ENCODE measurements around the gene ATP5MK. TPM values are rescaled to one million over a fixed set of nuclear protein-coding genes. Genes with fewer than 3 reads are reported as not detected.

The ATP5MK gene
- polyA plus RNA-seq, 1 donor (not counting 4 experiments of a cell fraction or from before 2014, with no cell fraction given) = 745 TPM

- TF ChIP-seq EZH2 (IDR thresholded peaks at IDR 0.05; ENCODE audit: low read length) = no peak
- TF ChIP-seq CTCF (optimal IDR thresholded peaks at IDR 0.05 in 1 of 3, IDR thresholded peaks at IDR 0.05 in 1 of 3, conservative IDR thresholded peaks at IDR 0.05 in 1 of 3; ENCODE audit: extremely low read depth in 1 of 3, insufficient read depth in 2 of 3, low read length in 3 of 3) = no peak
- H4K20me1 ChIP-seq (ENCODE audit: control insufficient read depth, extremely low read depth, insufficient read depth, low read length) = no peaks in the 10 kb centered on the region
- peaks cover 18 to 27% of the 10 kb centered on the region in 2 experiments for H3K36me3 ChIP-seq (ENCODE audit: control insufficient read depth in 2 of 2, extremely low read depth in 1 of 2, insufficient read depth in 2 of 2, low read length in 2 of 2)
- peak overlapping the region; percentile 92 for H3K4me2 ChIP-seq (ENCODE audit: control insufficient read depth, extremely low read depth, insufficient read depth, low read depth, low read length)
- peak overlapping the region; percentile 84 for H3K27ac ChIP-seq (ENCODE audit: control insufficient read depth, insufficient read depth, low read length)
- peak overlapping the region; percentile 96 for H2AFZ ChIP-seq (ENCODE audit: control insufficient read depth, low read length)
- DNase-seq (ENCODE audit: low read depth, low spot score) (no peak), FAIRE-seq (no peak)
- peak overlapping the region; percentile 90 for H3K9ac ChIP-seq (ENCODE audit: control insufficient read depth, extremely low read depth, insufficient read depth, low read length)
- H3K4me1 ChIP-seq (ENCODE audit: control insufficient read depth, extremely low read depth, insufficient read depth, low read length) = peaks cover 17% of the 10 kb centered on the region
- H3K9me3 ChIP-seq (ENCODE audit: control insufficient read depth, low read depth, low read length) = no peaks in the 10 kb centered on the region
- dilution Hi-C loops (cut with MboI; ENCODE audit: extremely low pct_ligation_motif_present, low sequenced_read_pairs) = no loop called here
- no peaks in the 10 kb centered on the region for H3K9me1 ChIP-seq (ENCODE audit: control insufficient read depth, extremely low read depth, insufficient read depth, low read length)
- no peaks in the 10 kb centered on the region for H3K27me3 ChIP-seq (ENCODE audit: control insufficient read depth, extremely low read depth, insufficient read depth, low read length)
- peaks cover 78% of the 10 kb centered on the region for H3K79me2 ChIP-seq (ENCODE audit: control insufficient read depth, insufficient read depth, low read length)
- peak overlapping the region; percentile 65 to 98 (median 93) for H3K4me3 ChIP-seq (ENCODE audit: control insufficient read depth in 2 of 3, extremely low read depth in 1 of 3, insufficient read depth in 2 of 3, low read depth in 1 of 3, low read length in 3 of 3)
Observed at GRCh38 chr10:103397191-103397825, 1.0 kb upstream of the ATP5MK start.

GRCh38 chr10:103396789-103397087 lies 463 bp upstream of the ATP5MK start:
- Histone ChIP-seq H3K27ac (ENCODE audit: control insufficient read depth, insufficient read depth, low read length) (peak overlapping the region; percentile 84), H3K36me3 (ENCODE audit: control insufficient read depth in 2 of 2, extremely low read depth in 1 of 2, insufficient read depth in 2 of 2, low read length in 2 of 2) (peaks cover 17 to 27% of the 10 kb centered on the region in 2 experiments), H3K27me3 (ENCODE audit: control insufficient read depth, extremely low read depth, insufficient read depth, low read length) (no peaks in the 10 kb centered on the region), H4K20me1 (ENCODE audit: control insufficient read depth, extremely low read depth, insufficient read depth, low read length) (no peaks in the 10 kb centered on the region), H2AFZ (ENCODE audit: control insufficient read depth, low read length) (peak overlapping the region; percentile 96), H3K4me2 (ENCODE audit: control insufficient read depth, extremely low read depth, insufficient read depth, low read depth, low read length) (peak overlapping the region; percentile 92), H3K4me1 (ENCODE audit: control insufficient read depth, extremely low read depth, insufficient read depth, low read length) (peaks cover 17% of the 10 kb centered on the region), H3K9me3 (ENCODE audit: control insufficient read depth, low read depth, low read length) (no peaks in the 10 kb centered on the region), H3K9ac (ENCODE audit: control insufficient read depth, extremely low read depth, insufficient read depth, low read length) (peak overlapping the region; percentile 90), H3K79me2 (ENCODE audit: control insufficient read depth, insufficient read depth, low read length) (peaks cover 79% of the 10 kb centered on the region), H3K9me1 (ENCODE audit: control insufficient read depth, extremely low read depth, insufficient read depth, low read length) (no peaks in the 10 kb centered on the region), H3K4me3 (ENCODE audit: control insufficient read depth in 2 of 3, extremely low read depth in 1 of 3, insufficient read depth in 2 of 3, low read depth in 1 of 3, low read length in 3 of 3) (peak overlapping the region; percentile 65 to 98 (median 93))
- DNase-seq (ENCODE audit: low read depth, low spot score) (no peak), FAIRE-seq (no peak)
- no peak for TF ChIP-seq CTCF (optimal IDR thresholded peaks at IDR 0.05 in 1 of 3, IDR thresholded peaks at IDR 0.05 in 1 of 3, conservative IDR thresholded peaks at IDR 0.05 in 1 of 3; ENCODE audit: extremely low read depth in 1 of 3, insufficient read depth in 2 of 3, low read length in 3 of 3)
- TF ChIP-seq EZH2 (IDR thresholded peaks at IDR 0.05; ENCODE audit: low read length) = no peak
- dilution Hi-C loops (cut with MboI; ENCODE audit: extremely low pct_ligation_motif_present, low sequenced_read_pairs) = no loop called here
